Measurements from ENCODE around the gene RMND5B.
"Not testable (repeated sequence)": the region's sequence is repeated elsewhere in the genome, so short reads cannot be mapped to it uniquely, and the experiment has no call there.

Gene RMND5B

DNA sequence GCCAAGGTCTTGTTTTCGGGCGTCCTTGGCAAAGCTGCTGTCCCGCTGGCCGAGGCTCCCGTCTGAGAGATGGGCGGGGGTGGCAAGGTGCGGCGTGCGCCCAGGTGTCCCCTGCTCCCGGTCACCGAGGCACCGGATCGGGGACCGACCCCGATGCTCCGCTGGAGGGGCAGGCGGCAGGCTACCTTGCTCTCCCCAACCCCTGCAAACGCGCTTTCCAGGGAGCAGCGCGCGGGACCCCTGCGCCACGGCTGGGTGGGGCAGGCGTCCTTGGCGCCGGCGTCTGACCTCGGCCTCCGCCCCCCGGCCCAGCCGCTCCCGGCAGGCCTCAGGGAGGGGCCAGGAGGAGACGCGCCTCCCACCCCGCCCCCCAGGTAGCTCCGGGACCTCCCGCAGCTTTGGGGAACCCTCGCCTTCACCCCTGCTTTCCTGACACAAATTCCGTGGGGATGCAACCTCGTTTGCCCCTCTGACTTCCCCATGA is 16.9 kb upstream of the RMND5B start:
- no peak for DNase-seq (ENCODE audit: low read depth in 2 of 2)

DNA sequence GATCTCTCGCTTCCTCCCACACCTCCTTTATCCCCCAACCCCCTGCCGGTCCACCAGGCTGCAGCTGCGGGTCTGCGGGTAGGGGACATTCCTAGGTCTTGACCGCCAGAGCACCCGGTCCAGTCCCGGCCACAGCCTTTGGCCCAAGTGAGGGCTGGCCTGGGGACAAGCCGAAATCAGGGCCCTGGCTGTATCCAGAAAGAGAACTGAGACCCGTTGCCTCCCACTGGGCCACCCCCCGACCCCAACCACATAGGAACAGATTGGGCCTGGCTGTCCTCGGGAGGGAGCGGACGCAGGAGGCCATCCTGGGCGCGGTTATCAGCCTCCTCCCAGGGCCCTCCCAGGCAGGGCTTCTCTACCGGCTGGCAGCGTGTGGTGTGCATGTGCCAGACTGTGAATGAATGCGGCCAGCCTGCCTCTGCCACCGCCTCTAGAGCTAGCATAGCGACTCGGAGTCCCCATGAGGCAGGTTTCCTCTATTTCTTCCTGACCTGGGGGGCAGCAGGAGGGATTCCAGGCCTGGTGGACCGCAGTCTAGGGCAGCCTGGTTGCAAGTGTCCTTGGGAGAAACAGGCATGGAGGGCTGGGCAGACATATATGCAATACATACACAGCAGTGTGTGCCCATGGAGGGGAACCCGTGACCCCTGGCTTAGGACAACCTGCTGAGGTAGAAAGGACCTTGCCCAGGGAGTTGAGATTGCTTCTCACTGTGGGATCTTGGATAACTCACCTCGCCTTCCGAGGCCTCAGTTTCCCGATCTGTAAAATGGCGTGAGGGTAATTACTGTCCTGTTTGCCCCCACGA is 16.3 kb upstream of the RMND5B start:
- no peak for DNase-seq (ENCODE audit: low read depth in 2 of 2)

DNA sequence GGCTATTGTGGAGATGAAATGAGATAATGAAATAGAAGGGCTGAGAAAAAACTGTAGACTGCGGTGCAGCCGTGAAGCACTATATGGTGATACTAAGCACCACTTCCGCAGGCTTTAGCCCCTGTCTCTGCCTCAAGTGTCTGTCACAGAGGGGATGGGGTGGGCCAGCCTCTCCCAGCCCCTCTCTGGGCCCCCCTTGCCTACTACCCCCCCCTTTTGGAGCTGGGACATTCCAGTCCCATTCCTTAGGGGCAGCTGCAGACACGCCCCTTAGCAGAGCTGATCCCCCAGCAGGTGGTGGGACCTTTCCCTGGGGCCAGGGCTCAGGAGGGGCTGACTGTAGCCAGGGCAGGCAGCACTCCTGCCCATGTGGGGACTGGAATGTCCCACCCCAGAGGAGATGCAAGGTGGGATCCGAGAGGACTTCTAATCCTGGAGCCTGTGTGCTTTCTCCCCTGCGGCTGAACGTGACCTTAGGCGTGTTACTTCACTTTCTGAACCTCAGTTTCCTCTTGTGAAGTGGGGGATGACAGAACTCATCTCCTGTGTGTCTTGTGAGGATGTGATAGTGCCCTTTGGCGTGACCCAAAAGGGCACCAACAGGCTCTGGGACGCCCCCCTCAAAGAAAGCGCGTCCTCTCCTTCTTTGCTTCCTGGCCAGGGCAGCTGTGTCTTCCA is 15.5 kb upstream of the RMND5B start:
- no peak for DNase-seq (ENCODE audit: low read depth in 2 of 2)

DNA sequence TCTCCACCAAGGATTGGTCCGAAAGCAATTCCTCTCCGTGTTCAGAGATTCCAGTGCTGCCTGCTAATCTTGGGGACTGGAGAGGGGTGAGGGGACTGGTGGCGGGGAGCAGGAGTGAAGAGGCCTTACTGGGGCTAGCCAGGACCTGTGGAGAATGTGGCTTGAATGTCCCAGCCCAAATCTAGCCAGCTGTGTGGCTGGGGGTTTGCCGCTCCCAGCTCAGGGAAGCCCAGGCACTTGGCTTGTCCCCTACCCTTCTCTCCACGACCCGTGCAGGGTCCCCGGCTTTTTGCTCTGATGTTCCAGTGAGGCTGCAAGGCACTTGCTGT is 15.0 kb upstream of the RMND5B start:
- DNase-seq (ENCODE audit: low read depth in 2 of 2): no peak

DNA sequence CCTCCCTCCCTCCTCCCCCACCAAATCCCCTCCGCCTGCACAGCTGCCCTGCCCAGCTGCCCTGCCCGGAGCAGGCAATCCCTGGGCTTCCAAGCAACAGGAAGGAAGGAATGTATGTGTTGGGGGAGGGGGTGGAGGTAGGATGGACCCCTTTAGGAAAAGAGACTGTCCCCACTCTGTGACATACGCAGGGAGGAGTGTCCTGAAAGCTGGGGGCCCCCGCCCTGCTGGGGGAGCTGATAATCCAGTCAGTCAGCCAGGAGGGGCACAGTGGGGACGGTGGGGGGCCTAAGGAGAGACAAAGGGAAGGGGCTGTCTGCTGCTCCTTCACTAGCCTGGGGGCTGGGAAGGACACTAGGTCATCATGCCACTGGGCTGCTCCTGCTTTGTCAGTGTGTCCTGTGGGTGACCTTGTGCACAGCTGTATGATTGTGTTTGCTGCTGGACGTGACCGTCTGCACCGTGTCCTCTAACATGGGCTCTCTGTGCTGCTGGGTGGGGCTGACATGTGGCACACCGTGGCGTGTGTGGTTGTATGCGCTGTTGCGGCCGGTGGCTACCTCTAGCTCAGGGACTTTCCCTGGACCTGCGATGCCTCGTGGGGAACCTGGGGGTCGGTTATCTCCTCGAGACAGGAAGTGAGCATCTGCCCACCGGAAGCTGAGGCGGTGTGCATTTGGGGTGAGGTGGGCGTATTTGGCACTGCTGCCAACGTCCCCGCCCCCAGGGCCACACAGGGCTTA is 14.5 kb upstream of the RMND5B start:
- DNase-seq (ENCODE audit: low read depth in 2 of 2): peak in 1 of 2 donors; percentile 22

DNA sequence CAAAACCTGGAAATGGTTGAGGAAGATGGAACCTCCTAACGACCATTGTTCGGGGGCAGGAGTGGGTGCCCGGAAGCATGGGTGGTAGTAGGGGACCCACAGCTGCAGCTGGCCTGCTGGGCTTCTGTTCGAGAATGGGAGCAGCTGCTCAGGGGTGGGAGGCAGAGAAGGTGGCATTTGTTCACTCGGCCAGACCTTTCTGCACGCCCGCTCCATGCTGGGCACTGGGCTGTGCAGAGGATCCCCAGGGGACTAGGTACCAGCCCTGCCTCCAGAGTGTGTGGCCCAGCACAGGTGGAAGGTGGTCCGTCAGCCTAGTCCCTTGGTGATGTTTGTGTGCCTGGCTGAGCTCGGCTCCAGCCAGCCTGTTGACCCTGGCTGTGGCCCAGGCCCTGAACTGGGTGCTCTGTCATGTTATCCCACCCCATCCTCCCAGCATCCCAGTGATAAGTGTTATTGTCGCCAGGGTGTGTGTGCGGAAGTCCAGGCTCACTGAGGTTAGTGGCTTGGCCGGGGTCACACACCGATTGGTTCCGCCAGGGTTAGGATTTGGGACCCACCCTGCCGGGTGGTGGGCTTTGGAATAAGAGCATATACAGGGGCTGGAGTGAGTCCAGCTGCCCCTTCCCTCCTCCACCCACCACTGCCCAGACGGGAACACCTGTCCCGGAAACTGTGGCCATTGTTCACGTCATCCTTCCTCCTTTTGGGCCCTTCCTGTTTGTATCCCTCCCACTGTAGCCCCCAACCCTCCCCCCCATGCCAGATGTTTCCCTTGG is 12.7 kb upstream of the RMND5B start:
- DNase-seq (ENCODE audit: low read depth in 2 of 2): no peak

DNA sequence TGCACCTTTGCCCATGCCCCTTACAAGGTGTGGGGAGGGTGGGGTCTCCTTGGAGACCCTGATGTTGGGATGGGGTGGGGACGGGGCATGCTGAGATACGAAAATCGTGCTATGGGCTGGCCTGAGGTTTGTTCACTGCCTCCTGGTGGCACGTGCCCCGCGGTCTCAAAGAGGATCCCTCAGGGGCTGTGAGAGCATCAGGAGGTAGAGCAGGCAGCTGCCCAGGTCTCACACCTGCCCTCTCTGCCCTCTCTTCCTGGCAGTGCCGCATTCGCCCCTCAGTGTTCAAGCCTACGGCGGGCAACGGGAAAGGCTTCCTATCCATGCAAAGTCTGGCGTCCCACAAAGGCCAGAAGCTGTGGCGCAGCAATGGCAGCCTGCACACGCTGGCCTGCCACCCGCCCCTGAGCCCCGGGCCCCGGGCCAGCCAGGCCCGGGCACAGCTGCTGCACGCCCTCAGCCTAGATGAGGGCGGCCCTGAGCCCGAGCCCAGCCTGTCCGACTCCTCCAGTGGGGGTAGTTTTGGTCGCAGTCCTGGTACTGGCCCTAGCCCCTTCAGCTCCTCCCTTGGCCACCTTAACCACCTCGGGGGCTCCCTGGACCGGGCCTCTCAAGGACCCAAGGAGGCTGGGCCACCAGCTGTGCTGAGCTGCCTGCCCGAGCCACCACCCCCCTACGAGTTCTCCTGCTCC is 10.8 kb upstream of the RMND5B start:
- DNase-seq (ENCODE audit: low read depth in 2 of 2): no peak

DNA sequence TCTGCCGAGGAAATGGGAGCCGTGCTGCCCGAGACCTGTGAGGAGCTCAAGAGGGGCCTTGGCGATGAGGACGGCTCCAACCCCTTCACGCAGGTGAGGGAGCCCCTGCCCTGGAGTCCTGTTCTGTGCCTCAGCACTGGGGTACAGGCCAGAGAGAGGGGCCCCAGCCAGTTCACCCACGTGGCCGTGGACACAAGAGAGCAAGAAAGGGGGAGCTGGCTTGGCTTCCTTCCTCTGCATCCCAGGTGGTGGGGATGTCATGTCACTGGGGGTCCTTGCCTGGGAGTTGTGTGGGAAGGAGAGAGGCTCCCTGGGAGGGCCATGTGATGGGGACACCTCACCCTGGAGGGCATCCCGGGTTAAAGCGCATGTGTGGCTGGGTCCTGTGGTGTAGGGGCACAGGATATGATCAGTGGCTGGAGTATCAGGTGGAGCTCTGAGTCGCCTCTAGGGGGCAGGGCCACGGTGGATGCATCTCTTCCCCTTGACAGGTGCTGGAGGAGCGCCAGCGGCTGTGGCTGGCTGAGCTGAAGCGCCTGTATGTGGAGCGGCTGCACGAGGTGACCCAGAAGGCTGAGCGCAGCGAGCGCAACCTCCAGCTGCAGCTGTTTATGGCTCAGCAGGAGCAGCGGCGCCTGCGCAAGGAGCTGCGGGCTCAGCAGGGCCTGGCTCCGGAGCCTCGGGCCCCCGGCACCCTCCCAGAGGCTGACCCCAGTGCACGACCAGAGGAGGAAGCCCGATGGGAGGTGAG is 10.0 kb upstream of the RMND5B start:
- DNase-seq (ENCODE audit: low read depth in 2 of 2): peak; percentile 77 to 81

DNA sequence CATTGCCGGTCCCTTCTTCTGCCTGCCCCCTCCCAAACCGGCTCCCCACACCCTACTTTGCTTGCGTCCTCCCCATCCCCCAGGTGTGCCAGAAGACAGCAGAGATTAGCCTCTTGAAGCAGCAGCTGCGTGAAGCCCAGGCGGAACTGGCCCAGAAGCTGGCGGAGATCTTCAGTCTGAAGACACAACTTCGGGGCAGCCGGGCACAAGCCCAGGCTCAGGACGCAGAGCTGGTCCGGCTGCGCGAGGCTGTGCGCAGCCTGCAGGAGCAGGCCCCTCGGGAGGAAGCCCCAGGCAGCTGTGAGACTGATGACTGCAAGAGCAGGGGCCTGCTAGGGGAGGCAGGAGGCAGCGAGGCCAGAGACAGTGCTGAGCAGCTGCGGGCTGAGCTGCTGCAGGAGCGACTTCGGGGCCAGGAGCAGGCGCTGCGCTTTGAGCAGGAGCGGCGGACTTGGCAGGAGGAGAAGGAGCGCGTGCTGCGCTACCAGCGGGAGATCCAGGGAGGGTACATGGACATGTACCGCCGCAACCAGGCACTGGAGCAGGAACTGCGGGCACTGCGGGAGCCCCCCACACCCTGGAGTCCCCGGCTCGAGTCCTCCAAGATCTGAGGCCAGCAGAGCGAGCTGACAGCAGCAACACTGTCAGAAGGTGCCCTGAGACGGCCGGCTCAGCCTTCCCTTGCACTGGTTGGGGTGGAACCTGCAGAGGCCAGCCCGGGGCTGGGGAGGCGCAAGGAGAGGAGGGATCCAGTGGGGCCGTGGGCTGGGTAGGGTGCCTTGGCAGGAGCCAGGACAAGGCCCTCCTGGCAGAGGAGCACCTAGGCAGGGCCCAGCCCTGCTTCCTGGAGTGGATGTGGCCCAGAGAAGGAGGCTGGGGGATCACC is 9.2 kb upstream of the RMND5B start:
- DNase-seq (ENCODE audit: low read depth in 2 of 2): no peak

DNA sequence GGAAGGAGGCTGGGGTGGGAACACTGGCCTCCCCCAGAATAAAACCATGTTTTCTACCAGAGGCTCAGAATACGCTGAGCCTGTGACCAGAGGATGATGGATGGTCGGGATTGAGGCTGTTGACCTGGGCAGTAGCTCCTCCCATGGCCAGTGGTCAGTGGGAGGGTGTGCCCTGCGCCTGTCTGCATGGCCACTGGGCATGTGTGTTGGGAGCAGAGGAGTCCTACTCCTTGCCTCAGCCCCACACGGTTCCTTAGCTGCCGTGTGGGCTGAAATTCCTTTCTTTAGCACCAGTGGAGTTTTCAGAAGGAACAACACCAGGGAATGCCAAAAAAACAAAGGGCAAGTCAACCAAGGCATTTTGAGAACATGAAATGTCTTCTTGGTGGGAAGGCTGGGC is 8.5 kb upstream of the RMND5B start:
- DNase-seq (ENCODE audit: low read depth in 2 of 2): no peak

DNA sequence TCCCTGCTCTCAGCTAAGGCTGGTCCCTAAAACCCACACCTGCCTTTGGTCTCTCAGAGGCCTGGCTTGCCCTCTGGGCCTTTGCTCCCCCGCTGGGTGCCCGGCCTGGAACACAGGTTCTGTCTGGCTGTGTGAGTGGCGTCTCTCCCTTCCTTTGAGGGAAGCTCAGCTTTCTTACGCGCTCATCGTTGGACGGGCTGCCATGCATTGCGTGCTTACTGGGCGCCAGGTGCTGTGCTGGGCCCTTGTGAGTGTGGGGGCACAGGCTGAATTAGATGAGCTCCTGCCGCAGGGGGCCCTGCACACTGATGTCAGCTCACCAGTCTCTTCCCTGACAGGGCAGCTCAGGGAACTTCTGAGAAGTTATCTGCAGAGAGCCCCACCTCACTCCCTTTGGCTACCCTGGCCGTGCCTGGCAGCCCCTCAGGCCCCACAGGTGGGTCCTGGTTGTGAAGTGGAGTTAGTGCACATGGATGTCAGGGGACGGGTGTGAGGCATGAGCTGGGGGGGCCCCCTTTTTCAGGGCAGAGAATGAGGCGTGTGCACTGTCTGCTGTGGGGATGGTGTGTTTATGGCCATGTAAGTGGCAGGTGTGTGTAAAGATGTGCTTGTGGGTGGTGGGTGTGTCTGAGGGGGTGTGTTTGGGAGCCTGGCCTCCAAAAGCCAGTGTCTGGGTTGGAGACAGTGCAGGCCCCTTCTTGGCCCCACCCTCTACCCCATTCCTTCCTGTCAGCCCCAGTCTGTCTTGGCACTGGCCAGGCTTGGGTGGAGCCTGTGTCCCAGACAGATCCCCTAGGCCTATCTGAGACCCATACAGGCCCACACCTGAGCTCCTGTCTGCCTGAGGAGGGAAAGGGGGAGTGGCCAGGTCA is 7.5 kb upstream of the RMND5B start:
- no peak for DNase-seq (ENCODE audit: low read depth in 2 of 2)

DNA sequence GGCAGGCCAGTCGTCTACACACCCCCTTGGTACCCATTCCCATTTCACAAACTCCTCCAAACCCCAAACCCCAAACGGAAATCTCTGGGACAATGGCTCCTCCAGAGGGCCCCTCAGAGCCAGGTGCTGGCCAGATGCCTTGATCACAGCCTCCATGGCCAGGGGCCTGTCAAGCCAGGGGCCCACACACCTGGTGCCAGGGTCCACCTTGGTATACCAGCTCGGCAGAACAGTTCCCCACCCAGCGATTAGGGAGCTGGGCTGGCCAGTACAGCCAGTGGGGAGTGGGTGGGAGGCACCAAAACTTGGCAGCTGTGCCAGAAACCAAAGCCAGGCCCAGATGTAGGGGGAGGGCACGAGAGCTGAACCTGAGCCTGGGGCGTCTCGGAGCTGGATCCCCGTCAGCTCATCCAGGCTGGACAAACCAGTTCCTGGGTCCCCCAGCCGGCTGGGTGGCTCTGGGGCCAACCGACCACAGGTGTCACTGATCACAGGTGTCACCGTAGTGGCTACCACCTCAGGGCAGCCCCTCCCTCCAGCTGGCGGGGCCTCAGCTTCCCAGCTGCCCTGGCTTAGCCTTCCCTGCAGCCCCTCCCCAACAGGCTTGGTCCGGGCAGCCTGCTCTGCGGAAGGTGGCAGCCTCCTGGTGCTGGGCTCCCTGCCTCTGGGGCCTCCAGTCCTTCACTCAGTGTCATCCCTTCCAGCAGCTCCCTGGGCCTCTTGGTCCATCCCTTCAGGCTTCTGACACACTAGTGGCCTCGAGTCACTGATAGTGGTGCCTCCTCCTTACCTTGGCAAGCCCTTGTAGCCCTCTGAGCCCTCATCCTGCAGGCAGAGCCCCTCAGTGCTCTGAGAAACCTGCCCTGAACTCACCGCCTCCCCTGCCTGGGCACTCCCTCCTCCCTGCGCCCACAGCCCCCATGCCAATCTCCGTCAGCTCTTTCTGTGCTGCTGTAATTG is 6.6 kb upstream of the RMND5B start:
- DNase-seq (ENCODE audit: low read depth in 2 of 2): no peak

DNA sequence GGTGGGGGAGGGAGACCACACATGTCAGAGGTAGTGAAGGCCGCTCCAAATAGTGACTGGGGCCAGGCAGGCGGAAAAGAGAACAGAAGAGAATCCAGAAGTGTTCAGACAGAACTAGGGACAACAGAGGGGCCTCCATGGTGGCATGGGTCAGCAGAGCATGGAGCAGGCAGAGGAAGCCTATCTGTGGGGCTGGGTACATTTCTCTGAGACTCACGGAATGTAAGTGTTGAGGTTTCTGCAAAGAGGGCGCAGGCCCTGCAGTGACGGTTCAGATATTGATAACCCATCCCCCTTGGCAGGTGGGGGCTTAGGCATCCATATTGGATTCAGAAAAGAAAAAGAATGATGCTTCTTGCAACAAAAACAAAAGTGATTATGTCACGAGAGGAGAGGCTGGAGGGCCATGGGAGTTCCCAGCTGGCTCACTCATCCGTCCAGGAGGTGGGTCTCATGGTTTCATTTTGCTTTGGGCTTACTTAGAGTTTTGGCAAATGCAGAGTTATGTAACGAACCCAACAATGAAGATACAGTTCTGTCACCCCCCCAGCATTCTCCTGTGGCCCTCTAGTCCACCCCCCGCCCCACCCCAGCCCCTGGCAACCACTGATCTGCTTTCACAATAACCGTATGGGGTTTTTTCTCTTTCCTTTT is 5.4 kb upstream of the RMND5B start:
- DNase-seq (ENCODE audit: low read depth in 2 of 2): no peak

DNA sequence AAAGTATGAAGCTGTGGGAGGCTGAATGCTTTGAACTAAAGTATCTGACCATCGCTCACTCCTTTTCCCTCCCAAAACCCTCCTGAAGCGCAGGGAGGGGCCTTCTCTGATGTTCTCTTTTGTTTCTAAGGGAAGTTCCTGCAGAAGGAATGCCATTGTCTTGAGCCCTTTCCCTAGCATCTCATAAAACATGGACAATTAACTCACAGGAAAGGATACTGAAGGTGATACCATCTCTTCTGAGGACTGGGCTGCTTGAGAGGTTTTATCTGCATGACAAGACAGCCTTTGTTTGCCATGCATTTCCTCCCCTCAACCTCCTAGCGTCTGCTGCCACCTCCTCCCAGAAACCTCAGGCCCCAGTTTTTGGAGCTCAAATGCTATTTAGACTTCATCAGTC is 4.3 kb upstream of the RMND5B start:
- DNase-seq (ENCODE audit: low read depth in 2 of 2): no peak

DNA sequence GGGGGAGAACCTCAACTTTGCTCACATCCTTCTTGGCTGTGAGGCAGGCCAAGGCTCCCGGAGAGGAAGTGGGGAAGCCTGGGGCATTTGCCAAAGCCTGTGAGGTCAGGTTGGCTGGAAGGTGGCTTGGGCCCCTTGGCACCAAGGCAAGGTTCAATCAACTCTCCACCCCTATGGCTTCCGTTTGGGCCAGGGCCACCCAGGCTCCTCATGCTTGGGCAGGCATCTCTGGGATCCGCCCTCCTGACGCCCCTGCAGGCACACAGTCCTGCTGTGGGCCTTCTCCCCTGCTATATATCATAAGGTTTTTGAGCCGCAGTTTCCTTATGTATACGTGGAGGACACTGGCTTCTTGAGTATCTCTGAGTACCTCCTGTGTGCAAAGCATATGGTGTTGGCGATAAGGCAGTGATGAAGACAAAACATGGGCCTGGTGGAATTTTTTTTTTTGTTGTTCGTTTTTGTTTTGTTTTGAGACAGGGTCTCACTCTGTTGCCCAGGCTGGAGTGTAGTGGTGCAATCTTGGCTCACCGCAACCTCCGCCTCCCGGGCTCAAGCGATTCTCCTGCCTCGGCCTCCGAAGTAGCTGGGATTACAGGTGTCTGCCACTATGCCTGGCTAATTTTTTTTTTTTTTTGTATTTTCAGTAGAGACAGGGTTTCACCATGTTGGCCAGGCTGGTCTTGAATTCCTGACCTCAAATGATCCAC is 3.4 kb upstream of the RMND5B start:
- not testable (repeated sequence) for DNase-seq (ENCODE audit: low read depth in 2 of 2)

DNA sequence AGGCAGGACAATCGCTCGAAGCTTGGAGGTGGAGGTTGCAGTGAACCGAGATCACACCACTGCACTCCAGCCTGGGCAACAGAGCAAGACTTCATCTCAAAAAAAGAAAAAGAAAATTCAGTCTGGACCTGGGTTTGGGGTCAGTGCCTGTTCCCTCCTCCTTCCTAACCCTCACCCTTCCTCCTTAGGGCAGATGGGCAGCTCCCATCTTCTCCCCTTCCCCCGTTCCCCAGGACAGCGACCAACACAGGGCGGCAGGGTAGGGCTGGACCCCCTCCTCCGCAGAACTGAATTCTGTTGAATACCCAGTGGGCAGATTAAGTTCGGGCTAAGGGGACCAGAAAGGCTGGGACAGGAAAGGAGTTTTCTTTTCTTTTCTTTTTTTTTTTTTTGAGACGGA is 1.5 kb upstream of the RMND5B start:
- DNase-seq (ENCODE audit: low read depth in 2 of 2): no peak
